NCI-H1092 (cell line): Measurements from ENCODE around the gene SMNDC1.
"Not testable (repeated sequence)": the region's sequence is repeated elsewhere in the genome, so short reads cannot be mapped to it uniquely, and the experiment has no call there.

Experiments used
- DNase-seq: peaks from one replicate; lab custom pipeline; 2025; lab: John Stamatoyannopoulos, UW

The SMNDC1 gene

DNA sequence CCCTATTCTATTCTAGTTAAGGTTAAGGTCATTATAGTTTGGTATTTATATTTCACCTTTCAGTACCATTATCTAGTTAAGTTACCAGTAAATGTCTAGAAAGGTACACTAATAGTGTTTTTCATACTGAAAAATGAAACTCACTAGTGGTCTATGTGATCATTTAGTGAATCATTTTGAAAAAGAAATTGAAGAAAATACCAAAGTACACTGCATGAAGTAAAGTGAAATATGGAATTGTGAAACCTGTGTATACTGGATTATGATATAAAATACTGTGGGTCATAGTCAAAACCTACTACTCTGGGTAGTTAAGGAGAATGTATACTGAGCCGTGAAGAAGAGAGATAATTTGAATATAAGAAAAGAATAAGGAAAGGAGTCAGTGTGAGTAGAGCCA, 53.3 kb downstream of the SMNDC1 start:
- DNase-seq, result not testable (repeated sequence)

DNA sequence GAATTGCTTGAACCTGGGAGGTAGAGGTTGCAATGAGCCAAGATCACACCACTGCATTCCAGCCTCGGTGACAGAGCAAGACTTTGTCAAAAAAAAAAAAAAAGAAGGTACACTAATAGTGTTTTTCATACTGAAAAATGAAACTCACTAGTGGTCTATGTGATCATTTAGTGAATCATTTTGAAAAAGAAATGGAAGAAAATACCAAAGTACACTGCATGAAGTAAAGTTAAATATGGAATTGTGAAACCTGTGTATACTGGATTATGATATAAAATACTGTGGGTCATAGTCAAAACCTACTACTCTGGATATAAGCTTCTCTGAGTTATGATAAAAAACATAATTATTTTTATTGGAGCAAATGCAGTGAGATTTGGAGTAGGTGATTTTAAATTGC, 55.2 kb downstream of the SMNDC1 start:
- not testable (repeated sequence) for DNase-seq

- DNase-seq, result not testable (repeated sequence)
Measured at GRCh38 chr10:110247833-110248232, 56.9 kb downstream of the SMNDC1 start.

- no peak for DNase-seq
Measured at GRCh38 chr10:110244550-110244949, 60.2 kb downstream of the SMNDC1 start.

DNA sequence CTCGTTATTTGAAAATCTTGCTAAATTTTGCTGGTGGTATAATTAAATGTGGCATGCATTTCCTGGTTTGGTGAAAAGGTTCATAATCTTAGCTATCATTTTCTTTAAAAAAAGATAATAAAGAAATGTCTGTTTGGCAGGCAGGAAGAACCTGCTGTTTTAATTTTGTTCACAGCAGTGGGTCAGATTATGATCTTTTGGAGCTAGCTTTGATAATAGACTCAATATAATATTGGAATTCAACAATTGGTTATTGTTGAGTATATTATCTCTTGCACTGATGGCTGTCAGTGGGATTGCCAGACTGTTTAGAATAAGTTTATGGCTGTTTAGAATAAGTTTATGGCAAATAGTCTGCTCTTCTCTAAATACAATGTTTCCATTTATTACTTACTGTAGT, 62.2 kb downstream of the SMNDC1 start:
- DNase-seq, result no peak

DNA sequence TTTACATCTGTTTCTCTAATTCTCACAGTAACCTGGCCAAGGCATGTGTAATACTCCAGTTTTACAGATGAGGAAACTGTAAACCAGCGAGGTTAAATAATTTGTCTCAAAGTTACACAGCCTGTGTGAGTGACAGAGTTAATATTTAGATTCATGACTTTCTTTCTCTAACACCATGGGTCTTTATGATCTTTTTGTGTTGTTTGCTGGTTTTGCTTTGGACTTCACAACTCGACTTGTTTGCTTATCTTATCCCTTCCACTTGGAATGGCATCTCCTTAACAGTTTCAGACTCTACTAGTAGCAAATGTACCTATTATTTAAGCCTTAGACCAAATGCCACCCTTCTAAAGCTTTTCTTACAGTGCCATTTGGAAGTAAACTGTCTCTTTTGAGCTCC, 62.9 kb downstream of the SMNDC1 start:
- DNase-seq, result no peak

DNA sequence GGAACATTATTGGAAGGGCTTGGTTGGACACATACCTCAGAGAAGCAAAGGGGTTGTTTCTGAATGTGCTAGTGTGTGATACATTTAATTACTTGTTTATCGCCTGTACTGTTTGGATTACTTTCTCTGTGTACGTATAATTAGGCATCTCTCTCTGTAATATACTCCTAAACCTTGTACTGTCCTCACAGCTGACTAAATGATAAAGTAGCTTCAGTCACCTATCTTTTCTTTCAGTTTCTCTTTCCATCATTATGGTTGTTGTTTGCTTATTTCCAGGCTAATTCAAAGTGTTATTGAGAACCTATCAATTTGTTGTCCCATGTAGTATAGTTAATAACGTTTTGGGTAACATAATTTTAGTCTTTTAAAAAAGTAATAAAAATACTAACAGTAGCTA, 63.3 kb downstream of the SMNDC1 start:
- no peak for DNase-seq
